CD4-positive, alpha-beta T cell treated with Interleukin-6 at 100 ng/mL for 8 hours (primary cell): ENCODE results near the gene CHAMP1.
A peak's percentile ranks its signal among the peaks of the same experiment; 100 is the strongest.

Experiments
- DNase-seq: peaks from one replicate; pipeline ENCODE4 v3.0.0-alpha.2; 2020; ENCODE audit warnings: mixed read lengths, low spot score

CHAMP1 gene

GRCh38 chr13:114298866-114299265 is 15.4 kb upstream of the CHAMP1 start:
- no peak for DNase-seq

DNA sequence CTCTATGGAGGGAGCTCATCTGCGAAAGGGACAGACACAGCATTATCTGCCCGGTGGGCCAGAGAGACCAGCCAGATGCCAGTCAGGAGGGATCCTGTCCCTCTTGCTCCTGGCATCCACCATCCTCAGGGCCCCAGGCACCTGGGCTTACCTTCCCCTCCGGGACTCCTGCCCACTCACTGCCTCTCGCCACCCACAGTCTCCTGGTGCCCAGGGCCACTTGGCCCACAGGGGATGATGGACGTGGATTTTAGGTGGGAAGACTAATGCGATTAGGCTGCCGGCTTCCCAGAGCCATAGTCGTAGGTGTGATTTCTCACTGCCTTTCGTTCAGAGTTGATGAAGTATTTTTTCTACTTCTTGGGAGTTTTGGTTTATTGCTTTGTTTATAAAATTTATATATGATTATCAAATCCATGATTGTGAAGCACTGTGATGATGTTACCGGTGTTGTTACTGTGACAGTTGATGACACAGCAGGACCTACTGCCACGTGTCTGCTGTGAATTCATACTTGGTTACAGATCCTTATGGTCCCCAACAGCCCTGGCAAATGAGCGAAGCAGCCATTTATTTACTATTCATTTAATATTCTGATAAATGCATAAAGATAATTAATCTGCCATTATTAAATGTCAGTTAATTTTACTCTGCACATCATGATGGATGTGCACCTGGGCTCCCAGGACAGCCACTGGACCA is 14.5 kb upstream of the CHAMP1 start:
- DNase-seq: no peak

DNA sequence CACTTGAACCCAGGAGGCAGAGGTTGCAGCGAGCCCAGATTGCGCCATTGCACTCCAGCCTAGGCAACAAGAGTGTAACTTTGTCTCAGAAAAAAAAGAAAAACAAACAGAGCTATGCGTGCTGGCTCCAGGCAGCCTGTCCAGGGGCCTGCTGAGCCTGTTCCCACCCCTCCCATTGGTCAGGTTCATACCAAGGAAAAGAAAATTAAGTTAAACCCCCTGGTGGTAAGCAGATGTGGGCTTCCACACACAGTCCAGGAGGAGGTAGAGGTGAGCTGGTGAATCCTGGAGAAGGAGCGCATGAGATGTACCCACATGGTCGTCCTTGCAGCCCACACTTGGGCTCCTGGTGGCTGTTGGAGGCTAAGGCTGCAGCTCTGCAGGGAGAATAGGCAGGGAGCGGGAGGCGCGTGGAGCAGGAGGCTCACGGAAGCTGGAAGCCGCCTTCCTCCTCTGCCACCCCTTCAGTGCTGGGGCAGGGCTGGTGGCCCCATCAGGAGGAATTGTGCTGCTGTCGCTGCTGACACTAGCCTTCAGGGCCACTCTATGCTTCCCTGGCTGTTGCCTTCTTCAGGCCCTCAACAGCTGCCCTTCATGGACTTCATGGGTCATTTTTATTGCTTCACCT is 10.5 kb upstream of the CHAMP1 start:
- no peak for DNase-seq

DNA sequence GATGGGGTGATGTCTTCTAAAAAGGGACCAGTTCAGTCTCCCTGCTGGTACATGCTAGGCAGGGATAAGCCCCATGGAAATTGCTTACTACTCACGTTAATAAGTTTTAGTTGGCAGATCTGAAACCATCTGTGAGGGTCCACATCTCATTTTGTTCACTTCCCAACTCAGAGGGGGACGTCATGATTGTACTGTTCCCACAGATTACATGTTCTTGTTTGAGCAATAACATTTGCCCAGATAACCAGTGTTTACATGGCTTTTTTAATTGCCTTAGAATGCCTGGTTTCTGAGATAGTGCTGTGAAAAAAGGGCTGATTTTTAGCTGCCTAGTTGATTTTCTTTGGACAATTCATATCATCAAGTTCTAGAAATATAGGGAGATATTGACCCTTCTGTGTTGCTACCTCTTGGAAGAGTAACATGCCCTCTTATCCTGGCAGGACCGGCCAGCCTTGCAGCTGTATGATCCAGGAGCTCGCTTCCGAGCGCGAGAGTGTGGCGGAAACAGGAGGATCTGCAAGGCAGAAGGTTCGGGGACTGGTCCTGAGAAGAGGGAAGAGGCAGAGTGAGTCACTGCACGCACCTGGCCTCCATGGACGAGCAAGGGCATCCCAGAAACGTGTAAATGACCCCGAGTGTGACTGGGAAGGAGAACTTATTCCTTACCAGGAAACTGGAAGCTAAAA is 9.8 kb upstream of the CHAMP1 start:
- DNase-seq: no peak

DNA sequence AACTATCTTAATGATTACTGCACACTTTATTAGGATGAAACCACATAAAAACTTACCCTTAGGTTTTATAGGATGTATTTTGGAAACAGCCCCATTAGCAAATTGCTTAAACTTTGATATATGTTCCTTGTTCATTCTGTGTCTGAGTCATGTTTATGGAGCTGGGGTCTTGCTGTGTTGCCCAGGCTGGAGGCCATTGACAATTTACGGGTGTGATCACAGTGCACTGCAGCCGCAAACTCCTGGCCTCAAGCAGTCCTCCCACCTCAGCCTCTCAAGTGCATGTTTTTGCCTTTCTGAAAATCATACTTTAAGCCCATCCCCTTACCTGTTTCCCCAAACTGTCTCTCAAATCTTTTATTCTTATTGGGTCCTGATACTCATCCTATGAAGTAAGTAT is 5.2 kb upstream of the CHAMP1 start:
- no peak for DNase-seq

- no peak for DNase-seq
These were observed 4.4 kb upstream of the CHAMP1 start for GRCh38 chr13:114309806-114310410.

- DNase-seq: no peak
These were observed 3.3 kb upstream of the CHAMP1 start for GRCh38 chr13:114310956-114311355.

DNA sequence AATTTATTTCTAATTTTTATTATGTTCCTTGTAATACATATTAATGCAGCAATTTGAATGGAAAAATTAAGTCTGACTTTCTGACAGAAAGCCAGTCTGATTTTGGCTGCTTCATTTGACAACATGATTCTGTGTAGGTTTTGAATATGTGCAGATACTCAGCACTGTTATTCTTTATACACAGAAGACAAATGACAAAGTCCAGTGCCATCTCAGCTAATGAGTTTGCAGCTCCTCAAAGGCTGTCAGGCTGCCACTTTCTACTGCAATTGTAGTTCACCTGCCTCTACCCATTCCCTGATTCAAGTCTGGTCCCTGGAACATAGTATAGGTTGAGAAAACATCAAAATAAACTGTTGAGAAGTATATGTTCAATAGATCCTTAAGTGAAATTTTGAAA is 2.9 kb upstream of the CHAMP1 start:
- DNase-seq: no peak

DNA sequence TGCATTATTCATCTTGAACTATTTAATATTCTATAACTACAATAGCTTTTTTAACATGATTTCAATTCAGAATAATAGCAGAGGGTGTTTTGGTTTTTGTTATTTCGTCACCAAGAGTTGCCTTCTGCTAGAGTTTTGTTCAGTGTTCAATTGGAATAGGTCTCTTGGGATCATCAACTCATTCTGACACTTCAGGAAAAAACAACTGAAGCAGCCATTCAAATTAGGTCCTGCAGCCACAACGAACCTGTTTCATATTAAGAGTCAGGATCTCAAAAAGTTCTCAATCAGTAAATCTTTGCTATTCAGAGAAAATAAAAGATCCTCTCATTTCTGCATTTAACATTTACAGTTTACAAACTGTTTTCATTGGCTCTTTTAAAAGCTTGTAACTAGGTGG is 2.4 kb upstream of the CHAMP1 start:
- DNase-seq: no peak

- no peak for DNase-seq
These were observed 1.0 kb upstream of the CHAMP1 start for GRCh38 chr13:114313061-114313860.

GRCh38 chr13:114315074-114315785 is 927 bp downstream of the CHAMP1 start:
- peak; percentile 5 for DNase-seq

DNA sequence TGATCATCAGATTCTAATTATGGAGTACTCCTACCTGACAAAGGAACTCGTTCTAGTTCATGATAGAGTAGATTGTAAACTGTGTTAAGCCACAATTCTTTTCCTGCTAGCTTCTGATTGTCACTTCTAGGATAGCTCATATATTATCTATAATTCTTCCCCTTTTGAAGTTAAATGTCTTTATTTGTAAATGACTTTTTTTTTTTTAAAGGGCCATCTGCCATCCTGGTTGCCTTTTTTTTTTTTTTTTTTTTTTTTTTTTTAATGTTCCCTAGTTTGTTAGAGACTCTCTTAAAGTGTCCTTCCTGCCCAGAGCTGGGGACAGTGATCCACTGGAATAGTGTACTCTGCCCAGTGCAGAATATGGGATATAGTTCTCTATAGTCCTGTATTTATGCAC is 4.3 kb downstream of the CHAMP1 start:
- DNase-seq: no peak

- DNase-seq: no peak
These were observed 5.2 kb downstream of the CHAMP1 start for GRCh38 chr13:114319441-114319913.

DNA sequence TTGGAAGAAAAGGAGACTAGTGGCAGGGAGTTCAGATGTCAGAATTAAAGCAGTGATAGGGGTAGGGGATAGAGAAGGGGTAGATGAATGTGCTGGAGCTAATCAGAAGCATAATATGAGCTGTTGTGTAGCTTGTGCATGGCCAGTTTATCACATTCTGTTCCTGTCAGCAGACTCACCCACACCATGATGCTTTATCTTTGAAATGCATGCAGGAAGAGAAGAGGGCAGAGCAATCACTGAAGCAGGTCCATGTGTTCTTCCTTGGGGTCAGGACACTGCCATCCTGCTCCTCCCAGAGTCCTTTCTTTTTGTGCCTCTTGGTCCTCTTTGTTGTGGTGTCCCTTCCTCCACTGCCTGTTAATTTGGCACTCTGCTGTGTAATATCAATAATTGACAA is 5.8 kb downstream of the CHAMP1 start:
- no peak for DNase-seq

- no peak for DNase-seq
These were observed 7.0 kb downstream of the CHAMP1 start for GRCh38 chr13:114321256-114321655.

GRCh38 chr13:114323349-114323748 is 9.0 kb downstream of the CHAMP1 start:
- no peak for DNase-seq

DNA sequence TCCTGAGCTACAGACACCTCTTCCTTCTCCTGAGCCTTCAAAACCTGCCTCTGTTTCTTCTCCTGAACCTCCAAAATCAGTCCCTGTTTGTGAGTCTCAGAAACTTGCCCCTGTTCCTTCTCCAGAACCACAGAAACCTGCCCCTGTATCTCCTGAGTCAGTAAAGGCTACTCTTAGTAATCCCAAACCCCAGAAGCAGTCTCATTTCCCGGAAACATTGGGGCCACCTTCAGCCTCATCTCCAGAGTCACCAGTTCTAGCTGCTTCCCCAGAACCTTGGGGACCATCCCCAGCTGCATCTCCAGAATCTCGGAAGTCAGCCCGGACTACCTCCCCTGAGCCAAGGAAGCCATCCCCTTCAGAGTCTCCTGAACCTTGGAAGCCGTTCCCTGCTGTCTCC is 10.0 kb downstream of the CHAMP1 start:
- DNase-seq: no peak

- no peak for DNase-seq
These were observed 11.4 kb downstream of the CHAMP1 start for GRCh38 chr13:114325729-114326128.

DNA sequence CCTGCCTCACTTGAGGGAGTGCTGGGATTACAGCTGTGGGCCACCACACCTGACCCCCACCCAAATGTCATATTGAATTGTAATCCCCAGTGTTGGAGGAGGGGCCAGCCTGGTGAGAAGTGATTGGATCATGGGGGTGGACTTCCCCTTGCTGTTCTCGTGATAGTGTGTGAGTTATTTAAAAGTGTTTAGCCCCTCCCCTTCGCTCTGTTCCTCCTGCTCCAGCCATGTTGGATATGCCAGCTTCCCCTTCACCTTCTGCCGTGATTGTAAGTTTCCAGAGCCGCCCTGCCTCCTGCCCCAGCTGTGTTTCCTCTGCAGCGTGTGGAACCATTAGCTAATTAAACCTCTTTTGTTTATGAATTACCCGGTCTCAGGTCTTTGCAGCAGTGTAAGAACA is 13.7 kb downstream of the CHAMP1 start:
- no peak for DNase-seq

- DNase-seq: no peak
These were observed 14.3 kb downstream of the CHAMP1 start for GRCh38 chr13:114328595-114328994.

GRCh38 chr13:114330086-114330485 is 15.8 kb downstream of the CHAMP1 start:
- no peak for DNase-seq
